GM18861 (cell line): ENCODE data around the gene RNF144A.

Experiments
- ATAC-seq: cut with Tn5 transposase; IDR thresholded peaks from one replicate; pipeline ENCODE4 v1.9.1; 2021; ENCODE audit not compliant: unreplicated experiment

Gene RNF144A

GRCh38 chr2:7040547-7040946, 123.3 kb downstream of the RNF144A start:
- no peak for ATAC-seq

GRCh38 chr2:7041421-7041820, 124.2 kb downstream of the RNF144A start:
- ATAC-seq: no peak

- ATAC-seq: no peak
Observed at GRCh38 chr2:7043690-7044089, 126.5 kb downstream of the RNF144A start.

GRCh38 chr2:7044253-7045250, 127.3 kb downstream of the RNF144A start:
- no peak for ATAC-seq

- ATAC-seq: no peak
Observed at GRCh38 chr2:7045601-7046590, 128.7 kb downstream of the RNF144A start.

- ATAC-seq: no peak
Observed at GRCh38 chr2:7047661-7048060, 130.4 kb downstream of the RNF144A start.

- no peak for ATAC-seq
Observed at GRCh38 chr2:7048762-7049294, 131.6 kb downstream of the RNF144A start.

GRCh38 chr2:7052404-7052803, 135.2 kb downstream of the RNF144A start:
- ATAC-seq: peak; percentile 91

GRCh38 chr2:7053650-7054265, 136.5 kb downstream of the RNF144A start:
- no peak for ATAC-seq

GRCh38 chr2:7057865-7058400, 140.7 kb downstream of the RNF144A start:
- ATAC-seq: peak; percentile 68

GRCh38 chr2:7060156-7060555, 142.9 kb downstream of the RNF144A start:
- ATAC-seq: no peak

- ATAC-seq: no peak
Observed at GRCh38 chr2:7060631-7061449, 143.6 kb downstream of the RNF144A start.

GRCh38 chr2:7061450-7061789, 144.2 kb downstream of the RNF144A start:
- ATAC-seq: no peak

GRCh38 chr2:7061921-7062320, 144.7 kb downstream of the RNF144A start:
- ATAC-seq: no peak

GRCh38 chr2:7063789-7064188, 146.6 kb downstream of the RNF144A start:
- no peak for ATAC-seq

GRCh38 chr2:7068457-7068856, 151.2 kb downstream of the RNF144A start:
- no peak for ATAC-seq

- ATAC-seq: no peak
Observed at GRCh38 chr2:7070483-7070882, 153.3 kb downstream of the RNF144A start.

GRCh38 chr2:7071154-7071553, 153.9 kb downstream of the RNF144A start:
- no peak for ATAC-seq

- peak; percentile 77 for ATAC-seq
Observed at GRCh38 chr2:7071916-7072556, 154.8 kb downstream of the RNF144A start.
